ENCODE measurements around the gene INSC.

- TF ChIP-seq AFF1 (IDR thresholded peaks at IDR 0.05; ENCODE audit: low read depth in 1 of 2, partially characterized antibody in 2 of 2) = no peak
- TF ChIP-seq CTCF (IDR thresholded peaks at IDR 0.05 in 2 of 3, conservative IDR thresholded peaks at IDR 0.05 in 1 of 3; ENCODE audit: insufficient read depth in 2 of 3, low read depth in 1 of 3, low read length in 3 of 3) = no peak
- TF ChIP-seq ZNF77 (CRISPR knock-in tag; IDR thresholded peaks at IDR 0.05) = no peak
- no peak for TF ChIP-seq SREBF2 (CRISPR knock-in tag; IDR thresholded peaks at IDR 0.05)
- TF ChIP-seq USF2 (CRISPR knock-in tag; IDR thresholded peaks at IDR 0.05) = no peak
- TF ChIP-seq RAD51 (IDR thresholded peaks at IDR 0.05; ENCODE audit: borderline replicate concordance, low read depth) = no peak
- no peak for TF ChIP-seq BHLHE40 (IDR thresholded peaks at IDR 0.05; ENCODE audit: low read length)
- TF ChIP-seq HEY1 (CRISPR knock-in tag; IDR thresholded peaks at IDR 0.05; ENCODE audit: borderline replicate concordance) = no peak
- TF ChIP-seq EZH2 (IDR thresholded peaks at IDR 0.05; ENCODE audit: borderline replicate concordance, low read depth, low read length) = no peak
- TF ChIP-seq ASH1L (IDR thresholded peaks at IDR 0.05; ENCODE audit: borderline replicate concordance, low read depth, partially characterized antibody) = no peak
- TF ChIP-seq POLR2AphosphoS5 (IDR thresholded peaks at IDR 0.05; ENCODE audit: control insufficient read depth, insufficient read depth, low read depth, low read length) = no peak
Measured at GRCh38 chr11:15157606-15158137, 42.9 kb downstream of the INSC start.
